PC-3 (cell line): Measurements from ENCODE around the gene CYP8B1. TPM values are rescaled to one million over a fixed set of nuclear protein-coding genes. Genes with fewer than 3 reads are reported as not detected.

ENCODE experiments used
- ATAC-seq: fragments of 200-7000 bp; cut with Tn5 transposase; 2 replicates; pipeline ENCODE4 v1.9.1; 2020; ENCODE audit warnings: mild to moderate bottlenecking, moderate library complexity
- BruUV-seq: library from RNA; stranded (reverse); fragments of 400-500 nt; replicated peaks from 2 replicates; lab custom pipeline; 2021; lab: Mats Ljungman, UMichigan
- CTCF ChIA-PET: fragments of 300-600 bp; sonication (Branson Sonifier 250); formaldehyde crosslinking; loops from one replicate; lab custom pipeline; 2022; ENCODE audit warnings: antibody characterized with exemption; lab: Charles Lee
- POLR2A ChIA-PET: fragments of 300-600 bp; sonication (Branson Sonifier 250); formaldehyde crosslinking; loops from one replicate; lab custom pipeline; 2022; ENCODE audit warnings: antibody characterized with exemption; ENCODE audit not compliant: unreplicated experiment; lab: Charles Lee
- DNase-seq: peaks from one replicate; pipeline ENCODE4 v3.0.0-alpha.2; 2015
- H2AFZ ChIP-seq: fragments of 300-600 bp; sonication (generic); 2 replicates; pipeline ENCODE4 v1.6.0; 2016; ENCODE audit warnings: antibody characterized with exemption, low read length
- H3F3A ChIP-seq: fragments of 300-600 bp; sonication (generic); one replicate; pipeline ENCODE4 v1.6.0; 2017; ENCODE audit warnings: antibody characterized with exemption, low read length, control low read depth, mild to moderate bottlenecking; ENCODE audit not compliant: unreplicated experiment
- H3K27ac ChIP-seq: fragments of 300-600 bp; sonication (generic); 2 replicates; pipeline ENCODE4 v1.5.1; 2016; ENCODE audit warnings: mild to moderate bottlenecking, low read length
- H3K27me3 ChIP-seq: fragments of 300-600 bp; sonication (generic); 2 replicates; pipeline ENCODE4 v1.6.1; 2016; ENCODE audit warnings: low read length, mixed read lengths
- H3K36me3 ChIP-seq: fragments of 300-600 bp; sonication (generic); 2 replicates; pipeline ENCODE4 v1.6.1; 2016; ENCODE audit warnings: low read depth, mixed run types, low read length, mixed read lengths
- H3K4me1 ChIP-seq: fragments of 300-600 bp; sonication (generic); 2 replicates; pipeline ENCODE4 v1.5.1; 2016; ENCODE audit warnings: low read length; ENCODE audit not compliant: insufficient read depth
- H3K4me2 ChIP-seq: fragments of 300-600 bp; sonication (generic); 2 replicates; pipeline ENCODE4 v1.6.0; 2016; ENCODE audit warnings: low read length
- H3K4me3 ChIP-seq: fragments of 300-600 bp; sonication (generic); 2 replicates; pipeline ENCODE4 v1.5.1; 2016; ENCODE audit warnings: mild to moderate bottlenecking, low read length, mixed read lengths
- H3K79me2 ChIP-seq: fragments of 300-600 bp; sonication (generic); 2 replicates; pipeline ENCODE4 v1.6.1; 2017; ENCODE audit warnings: low read length, mixed read lengths
- H3K9ac ChIP-seq: fragments of 300-600 bp; sonication (generic); 2 replicates; pipeline ENCODE4 v1.6.0; 2016; ENCODE audit warnings: mild to moderate bottlenecking, low read length
- H3K9me2 ChIP-seq: fragments of 300-600 bp; sonication (generic); replicated peaks from 2 replicates; pipeline ENCODE4 v1.6.1; 2016; ENCODE audit warnings: mixed run types, low read length, mixed read lengths
- H3K9me3 ChIP-seq: fragments of 300-600 bp; sonication (generic); 2 replicates; pipeline ENCODE4 v1.6.1; 2016; ENCODE audit warnings: low read length, mixed read lengths
- H4K20me1 ChIP-seq: fragments of 300-600 bp; sonication (generic); 2 replicates; pipeline ENCODE4 v1.6.1; 2016; ENCODE audit warnings: low read length, mixed read lengths
- CTCF ChIP-seq: fragments of 300-600 bp; sonication (generic); conservative IDR thresholded peaks from 2 replicates; pipeline ENCODE4 v1.5.1; 2017; ENCODE audit warnings: antibody characterized with exemption, low read depth, mild to moderate bottlenecking, low read length
- EZH2 ChIP-seq: fragments of 300-600 bp; sonication (generic); IDR thresholded peaks from one replicate; pipeline ENCODE4 v1.6.1; 2017; ENCODE audit warnings: antibody characterized with exemption, mild to moderate bottlenecking, low read length; ENCODE audit not compliant: unreplicated experiment
- EZH2phosphoT487 ChIP-seq: fragments of 300-600 bp; sonication (generic); IDR thresholded peaks from 2 replicates; pipeline ENCODE4 v1.6.1; 2018; ENCODE audit warnings: mild to moderate bottlenecking, antibody characterized with exemption, low read length, borderline replicate concordance
- intact Hi-C: fragments of 100-400 bp; cut with micrococcal nuclease; formaldehyde crosslinking; loops from 2 replicates; pipeline ENCODE4 v1.9.0; 2023
- total RNA-seq: library from RNA; depleted of rRNA; stranded (reverse); fragments of >200 nt; gene quantifications from 2 replicates; pipeline ENCODE4 v1.2.3, GENCODE V29; 2014

CYP8B1 gene
- total RNA-seq, 1 experiment from 2014 or later, result not detected

- POLR2A ChIA-PET, result no interaction called here
- Histone ChIP-seq H3K4me3 (no peak overlapping the region), H3K4me1 (peaks cover 28% of the 10 kb centered on the region), H3K9ac (no peak overlapping the region), H3K79me2 (no peaks in the 10 kb centered on the region), H3K27ac (no peak overlapping the region), H2AFZ (no peak overlapping the region), H3K4me2 (no peak overlapping the region), H3K27me3 (no peaks in the 10 kb centered on the region), H3K9me3 (no peaks in the 10 kb centered on the region), H3F3A (peaks cover 4% of the 10 kb centered on the region), H3K9me2 (no peaks in the 10 kb centered on the region), H4K20me1 (no peaks in the 10 kb centered on the region), H3K36me3 (0 out of 2 replicates have a peak, but pooled peaks cover 3% of the 10 kb centered on the region)
- TF ChIP-seq CTCF (no peak), EZH2 (no peak), EZH2phosphoT487 (no peak)
- BruUV-seq, result no TSS peak
- DNase-seq (no peak), ATAC-seq (no peak)
- CTCF ChIA-PET, result no interaction called here
- intact Hi-C loops, result no loop called here
Observed at GRCh38 chr3:42904076-42904475, 28.4 kb upstream of the CYP8B1 start.

GRCh38 chr3:42902257-42902656, 26.6 kb upstream of the CYP8B1 start:
- no peaks in the 10 kb centered on the region for H4K20me1 ChIP-seq
- H3F3A ChIP-seq, result peaks cover 4% of the 10 kb centered on the region
- H3K9ac ChIP-seq, result no peak overlapping the region
- H3K79me2 ChIP-seq, result no peaks in the 10 kb centered on the region
- TF ChIP-seq EZH2phosphoT487 (no peak), EZH2 (no peak), CTCF (no peak)
- peak overlapping the region; percentile 84 for H3K27ac ChIP-seq
- H2AFZ ChIP-seq, result no peak overlapping the region
- no peak overlapping the region for H3K4me3 ChIP-seq
- H3K27me3 ChIP-seq, result no peaks in the 10 kb centered on the region
- DNase-seq, result no peak
- no TSS peak for BruUV-seq
- CTCF ChIA-PET, result no interaction called here
- peak overlapping the region; percentile 52; the same call in 1 of the 2 replicates for H3K4me2 ChIP-seq
- ATAC-seq, result no peak
- H3K9me2 ChIP-seq, result no peaks in the 10 kb centered on the region
- no peaks in the 10 kb centered on the region for H3K9me3 ChIP-seq
- POLR2A ChIA-PET, result no interaction called here
- H3K4me1 ChIP-seq, result peaks cover 33% of the 10 kb centered on the region
- intact Hi-C loops, result no loop called here
- 0 out of 2 replicates have a peak, but pooled peaks cover 3% of the 10 kb centered on the region for H3K36me3 ChIP-seq

GRCh38 chr3:42901073-42901415, 25.4 kb upstream of the CYP8B1 start:
- TF ChIP-seq CTCF, result no peak
- no peak for TF ChIP-seq EZH2phosphoT487
- Histone ChIP-seq H3K79me2 (no peaks in the 10 kb centered on the region), H4K20me1 (no peaks in the 10 kb centered on the region), H3K27me3 (no peaks in the 10 kb centered on the region), H3K9ac (peak overlapping the region; percentile 44), H3K9me3 (no peaks in the 10 kb centered on the region), H3K4me1 (peaks cover 33% of the 10 kb centered on the region), H3K9me2 (no peaks in the 10 kb centered on the region), H3K27ac (peak overlapping the region; percentile 84), H3K4me3 (peak overlapping the region; percentile 3; the same call in 1 of the 2 replicates), H2AFZ (peak overlapping the region; percentile 31), H3K4me2 (peak overlapping the region; percentile 52), H3K36me3 (0 out of 2 replicates have a peak, but pooled peaks cover 3% of the 10 kb centered on the region), H3F3A (peaks cover 4% of the 10 kb centered on the region)
- CTCF ChIA-PET, result no interaction called here
- peak; percentile 87 for ATAC-seq
- POLR2A ChIA-PET, result interaction anchor here (0.7 kb wide), 1 partner anchor 721 kb away, joined by 4 read pairs; the partner anchor contains the start of gene ANO10
- peak; percentile 88 for DNase-seq
- BruUV-seq, result no TSS peak
- intact Hi-C loops, result no loop called here
